Glutamatergic neuron (in vitro differentiated cells): ENCODE data around the gene CPA4. TPM values are rescaled to one million over a fixed set of nuclear protein-coding genes. Genes with fewer than 3 reads are reported as not detected.

ENCODE experiments used
- DNase-seq: peaks from one replicate; pipeline ENCODE4 v3.0.0; 2022
- H3K27ac Mint-ChIP-seq: one replicate; pipeline ENCODE4 v1.8.0; 2020; ENCODE audit warnings: mild to moderate bottlenecking, mixed read lengths, inconsistent platforms; ENCODE audit not compliant: unreplicated experiment
- H3K27me3 Mint-ChIP-seq: one replicate; pipeline ENCODE4 v1.8.0; 2020; ENCODE audit warnings: mild to moderate bottlenecking, moderate library complexity, mixed read lengths, inconsistent platforms; ENCODE audit not compliant: unreplicated experiment
- H3K36me3 Mint-ChIP-seq: one replicate; pipeline ENCODE4 v1.8.0; 2020; ENCODE audit warnings: mild to moderate bottlenecking, mixed read lengths, inconsistent platforms; ENCODE audit not compliant: unreplicated experiment
- H3K4me1 Mint-ChIP-seq: one replicate; pipeline ENCODE4 v1.8.0; 2020; ENCODE audit warnings: mild to moderate bottlenecking, low read depth, mixed read lengths, inconsistent platforms; ENCODE audit not compliant: unreplicated experiment
- H3K4me3 Mint-ChIP-seq: one replicate; pipeline ENCODE4 v1.8.0; 2020; ENCODE audit warnings: mild to moderate bottlenecking, mixed read lengths, inconsistent platforms; ENCODE audit not compliant: unreplicated experiment
- H3K9me3 Mint-ChIP-seq: one replicate; pipeline ENCODE4 v1.8.0; 2020; ENCODE audit warnings: mild to moderate bottlenecking, moderate library complexity, mixed read lengths, inconsistent platforms; ENCODE audit not compliant: unreplicated experiment
- CTCF ChIP-seq: fragments of 200-600 bp; sonication (generic); IDR thresholded peaks from one replicate; pipeline ENCODE4 v1.5.0; 2021; ENCODE audit not compliant: partially characterized antibody, unreplicated experiment
- total RNA-seq: library from RNA; stranded (reverse); fragmentation: NEBNext Ultra II Directional; extraction: Animal tissue kit (Norgen Biotek cat#: 25700); gene quantifications from one replicate; pipeline ENCODE4 v1.2.1, GENCODE V29; 2021; ENCODE audit not compliant: unreplicated experiment

The CPA4 gene
- total RNA-seq, 1 donor from 2014 or later = not detected

GRCh38 chr7:130365088-130365487 lies 72.1 kb downstream of the CPA4 start:
- peak overlapping the region; percentile 72 for H3K4me3 Mint-ChIP-seq
- TF ChIP-seq CTCF = no peak
- H3K27ac Mint-ChIP-seq = peak overlapping the region; percentile 91
- H3K36me3 Mint-ChIP-seq = peaks cover 7% of the 10 kb centered on the region
- DNase-seq = no peak
- peaks cover 30% of the 10 kb centered on the region for H3K4me1 Mint-ChIP-seq
- H3K9me3 Mint-ChIP-seq = peaks cover 6% of the 10 kb centered on the region
- no peaks in the 10 kb centered on the region for H3K27me3 Mint-ChIP-seq

DNA sequence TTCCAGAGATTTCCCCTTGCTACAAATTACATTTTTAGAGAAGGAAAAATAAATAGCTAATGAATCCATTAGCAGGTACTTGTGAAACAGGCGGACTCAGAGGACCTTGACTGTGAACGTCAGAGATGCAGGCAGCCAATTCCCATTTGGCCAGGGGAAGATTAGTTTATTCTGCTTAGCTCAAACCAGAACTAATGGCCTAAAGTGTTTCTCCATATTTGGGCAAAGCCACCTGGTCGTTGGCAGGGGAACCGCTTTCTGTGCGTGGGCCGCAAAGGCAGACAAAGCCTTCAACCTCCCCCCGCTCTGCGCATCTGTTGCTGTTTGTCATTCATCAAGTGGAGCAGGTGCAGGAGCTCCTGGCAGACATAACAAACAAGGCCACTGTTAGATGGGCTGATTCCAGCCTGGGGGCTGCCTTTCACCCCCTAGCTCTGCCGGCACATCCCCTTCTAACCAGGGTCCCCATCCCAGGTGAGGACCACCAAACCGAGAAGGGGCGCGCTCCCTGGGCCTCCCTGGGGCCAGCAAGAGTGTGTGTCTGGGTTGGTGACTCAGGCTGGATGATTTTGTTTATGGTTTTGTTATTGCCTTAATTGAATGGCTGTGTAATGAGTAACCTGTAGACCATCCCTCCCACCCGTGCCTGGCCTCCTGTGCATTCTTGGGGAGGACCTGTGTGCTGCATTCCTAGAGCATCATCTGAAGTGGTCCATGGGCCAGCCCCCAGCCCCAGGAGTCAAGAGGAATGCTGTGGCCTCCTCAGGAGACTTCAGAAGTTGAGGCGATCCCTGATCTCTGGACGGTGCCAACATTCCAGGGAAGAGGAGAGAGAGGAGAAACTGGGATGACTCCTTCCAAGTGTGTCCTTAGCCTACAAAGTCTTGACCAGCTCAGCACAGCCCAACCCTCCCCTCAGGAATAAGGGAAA lies 72.8 kb downstream of the CPA4 start:
- H3K9me3 Mint-ChIP-seq = peaks cover 6% of the 10 kb centered on the region
- no peaks in the 10 kb centered on the region for H3K27me3 Mint-ChIP-seq
- H3K36me3 Mint-ChIP-seq = no peaks in the 10 kb centered on the region
- DNase-seq = peak; percentile 85
- H3K4me3 Mint-ChIP-seq = peak overlapping the region; percentile 72
- H3K27ac Mint-ChIP-seq = peak overlapping the region; percentile 91
- peaks cover 30% of the 10 kb centered on the region for H3K4me1 Mint-ChIP-seq
- TF ChIP-seq CTCF = no peak

DNA sequence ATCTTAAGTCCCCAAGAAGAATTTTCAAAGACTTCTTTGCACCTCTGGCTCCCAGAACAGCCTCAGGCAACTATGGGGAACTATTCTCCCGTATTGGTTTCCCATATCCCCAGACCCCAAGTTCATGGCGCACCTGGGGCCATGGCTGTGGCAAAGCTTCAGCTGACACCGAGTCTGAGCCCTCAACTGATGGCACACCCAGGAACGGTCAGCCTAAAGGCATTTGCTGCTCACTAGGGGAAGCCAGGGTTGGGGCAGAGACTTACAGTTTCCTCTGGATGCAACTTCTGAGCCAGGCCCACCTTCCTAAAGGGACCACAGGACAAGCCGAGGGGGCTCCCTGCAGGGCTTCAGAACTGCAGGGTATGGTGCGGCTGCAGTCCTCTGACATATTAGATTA lies 73.6 kb downstream of the CPA4 start:
- Mint-ChIP-seq H3K4me3 (peak overlapping the region; percentile 61), H3K27ac (peak overlapping the region; percentile 91), H3K4me1 (peaks cover 30% of the 10 kb centered on the region)

DNA sequence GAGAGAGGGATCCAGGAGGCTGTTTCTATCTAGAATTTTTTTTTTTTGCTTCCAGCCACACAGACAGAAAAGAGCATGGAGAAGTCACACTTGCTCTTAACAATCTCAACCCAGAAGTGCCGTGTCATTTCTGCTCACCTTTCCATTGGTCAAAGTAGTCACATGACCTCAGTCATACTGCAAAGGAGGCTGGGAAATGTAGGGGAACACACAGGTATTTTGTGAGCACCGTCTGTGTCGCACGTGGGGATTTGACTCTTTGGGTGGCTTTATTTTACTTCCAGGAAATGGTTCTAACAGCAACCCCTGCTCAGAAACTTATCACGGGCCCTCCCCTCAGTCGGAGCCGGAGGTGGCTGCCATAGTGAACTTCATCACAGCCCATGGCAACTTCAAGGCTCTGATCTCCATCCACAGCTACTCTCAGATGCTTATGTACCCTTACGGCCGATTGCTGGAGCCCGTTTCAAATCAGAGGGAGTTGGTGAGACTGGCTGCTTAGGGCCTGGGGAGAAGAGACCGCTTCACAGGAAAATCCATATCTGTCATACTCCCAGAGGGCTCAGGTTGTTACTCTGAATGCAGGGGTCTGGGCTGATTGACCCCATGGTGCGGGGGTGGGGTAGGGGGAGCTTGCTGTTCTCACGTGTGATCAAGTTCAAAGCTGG lies 74.3 kb downstream of the CPA4 start:
- Mint-ChIP-seq H3K36me3 (peaks cover 5% of the 10 kb centered on the region), H3K4me1 (peaks cover 30% of the 10 kb centered on the region), H3K9me3 (peaks cover 6% of the 10 kb centered on the region), H3K4me3 (peak overlapping the region; percentile 47), H3K27ac (peak overlapping the region; percentile 69), H3K27me3 (no peaks in the 10 kb centered on the region)
- no peak for TF ChIP-seq CTCF
- no peak for DNase-seq

More for the DNA sequence above, 73.6 kb downstream of the CPA4 start:
- no peaks in the 10 kb centered on the region for H3K36me3 Mint-ChIP-seq
- no peak for DNase-seq
- no peak for TF ChIP-seq CTCF
- H3K9me3 Mint-ChIP-seq = peaks cover 6% of the 10 kb centered on the region
- H3K27me3 Mint-ChIP-seq = no peaks in the 10 kb centered on the region
